Measurements from ENCODE around the gene SPEN.

Gene SPEN

GRCh38 chr1:15963363-15963967 is 116.0 kb downstream of the SPEN start:
- ChIA-PET CTCF (interaction anchor here (0.5 kb wide), 1 partner anchor 48 kb away, joined by 4 read pairs; no protein-coding TSS in a partner anchor), POLR2A (ENCODE audit: low non-redundant PET) (no interaction called here)
- no peak for TF ChIP-seq CTCF (conservative IDR thresholded peaks at IDR 0.05; ENCODE audit: low read depth)
- H3K27ac ChIP-seq = peak overlapping the region; percentile 71
- DNase-seq (ENCODE audit: low spot score) = no peak

DNA sequence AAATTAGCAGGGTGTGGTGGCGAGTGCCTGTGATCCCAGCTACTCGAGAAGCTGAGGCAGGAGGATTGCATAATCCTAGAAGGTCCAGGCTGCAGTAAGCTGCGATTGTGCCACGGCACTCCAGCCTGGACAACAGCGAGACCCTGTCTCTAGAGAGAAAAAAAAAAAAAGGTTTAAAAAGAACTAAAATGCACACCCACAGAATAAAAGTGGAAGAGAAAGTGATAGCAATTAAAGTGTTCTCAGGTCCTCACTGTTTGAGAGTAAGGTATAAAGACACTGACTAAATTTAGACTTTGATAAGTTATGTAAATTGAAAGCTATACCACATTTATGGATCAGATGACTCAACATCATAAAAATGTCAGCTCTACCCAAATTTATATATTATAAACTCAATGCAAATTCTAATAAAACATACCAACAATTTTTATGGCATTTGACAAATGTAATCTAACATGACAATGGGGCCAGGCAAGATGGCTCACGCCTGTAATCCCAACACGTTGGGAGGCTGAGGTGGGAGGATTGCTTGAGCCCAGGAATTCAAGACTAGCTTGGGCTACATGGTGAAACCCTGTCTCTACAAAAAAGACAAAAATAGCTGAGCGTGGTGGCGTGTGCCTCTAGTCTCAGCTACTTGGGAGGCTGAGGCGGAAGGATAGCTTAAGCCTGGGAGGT is 116.6 kb downstream of the SPEN start:
- DNase-seq (ENCODE audit: low spot score) = no peak
- ChIA-PET CTCF (interaction anchor here (0.5 kb wide), 1 partner anchor 48 kb away, joined by 4 read pairs; no protein-coding TSS in a partner anchor), POLR2A (ENCODE audit: low non-redundant PET) (no interaction called here)
- TF ChIP-seq CTCF (conservative IDR thresholded peaks at IDR 0.05; ENCODE audit: low read depth) = no peak
- peak overlapping the region; percentile 71 for H3K27ac ChIP-seq

GRCh38 chr1:15965228-15965767 is 117.8 kb downstream of the SPEN start:
- H3K27ac ChIP-seq = no peak overlapping the region
- ChIA-PET CTCF (no interaction called here), POLR2A (ENCODE audit: low non-redundant PET) (no interaction called here)
- no peak for TF ChIP-seq CTCF (conservative IDR thresholded peaks at IDR 0.05; ENCODE audit: low read depth)
- DNase-seq (ENCODE audit: low spot score) = no peak

DNA sequence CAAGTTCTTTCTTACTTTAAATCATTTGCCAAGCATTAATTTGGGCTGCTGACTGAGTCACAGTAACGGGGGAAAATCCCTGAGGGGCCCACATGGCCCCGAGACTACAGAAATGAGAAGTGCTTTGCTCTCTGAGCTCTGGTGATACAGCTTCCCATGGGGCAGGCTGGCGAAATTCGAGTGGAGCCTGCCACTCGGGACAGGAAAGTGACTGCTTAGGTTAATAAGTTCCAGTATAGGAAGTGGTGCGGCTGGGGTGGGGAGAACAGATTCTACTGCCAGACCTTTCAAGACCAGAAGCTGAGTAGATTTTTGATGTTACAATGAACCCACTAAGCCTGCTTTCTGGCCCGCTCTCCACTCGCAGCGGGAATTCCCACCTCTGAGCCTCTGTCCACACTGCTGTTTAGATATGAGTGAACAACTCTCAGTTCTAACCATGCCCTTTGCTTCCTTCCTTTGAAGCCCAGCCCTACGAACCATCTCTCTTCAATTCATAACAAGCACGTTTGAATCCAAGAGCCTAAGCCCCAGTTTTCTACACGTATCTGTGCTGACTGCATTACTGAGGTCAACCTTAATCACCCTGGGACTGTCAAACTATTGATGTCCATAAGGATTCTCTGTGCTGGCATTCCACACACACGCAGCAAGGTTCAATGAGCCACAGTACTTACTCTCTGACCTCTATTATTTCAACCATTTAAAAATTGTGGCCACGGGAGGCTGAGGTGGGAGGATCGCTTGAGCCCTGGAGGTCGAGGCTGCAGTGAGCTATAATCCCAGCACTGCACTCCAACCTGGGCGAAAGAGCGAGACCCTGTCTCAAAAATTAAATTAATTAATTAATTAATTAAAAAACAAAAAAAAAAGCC is 118.8 kb downstream of the SPEN start:
- CTCF ChIA-PET = interaction anchor here (0.6 kb wide), 1 partner anchor 111 kb away, joined by 3 read pairs; no protein-coding TSS in a partner anchor
- no peak for TF ChIP-seq CTCF (conservative IDR thresholded peaks at IDR 0.05; ENCODE audit: low read depth)
- DNase-seq (ENCODE audit: low spot score) = no peak
- peak overlapping the region; percentile 51 for H3K27ac ChIP-seq
- POLR2A ChIA-PET (ENCODE audit: low non-redundant PET) = no interaction called here

DNA sequence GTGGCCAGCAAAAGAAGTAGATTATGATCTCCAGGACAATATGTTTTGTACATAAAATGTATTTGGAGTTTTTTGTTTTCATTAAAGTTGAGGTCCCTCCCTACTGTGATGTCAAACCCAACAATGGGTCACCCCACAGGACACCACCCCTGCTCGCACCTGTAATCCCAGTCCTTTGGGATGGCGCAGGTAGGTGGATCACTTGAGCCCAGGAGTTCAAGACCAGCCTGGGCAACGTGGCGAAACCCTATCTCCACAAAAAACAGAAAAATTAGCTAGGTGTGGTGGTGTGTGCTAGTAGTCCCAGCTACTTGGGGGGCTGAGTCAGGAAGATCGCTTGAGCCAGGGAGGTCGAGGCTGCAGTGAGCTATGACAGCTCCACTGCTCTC is 119.4 kb downstream of the SPEN start:
- TF ChIP-seq CTCF (conservative IDR thresholded peaks at IDR 0.05; ENCODE audit: low read depth) = no peak
- H3K27ac ChIP-seq = no peak overlapping the region
- CTCF ChIA-PET = interaction anchor here (0.6 kb wide), 1 partner anchor 111 kb away, joined by 3 read pairs; no protein-coding TSS in a partner anchor
- POLR2A ChIA-PET (ENCODE audit: low non-redundant PET) = no interaction called here
- DNase-seq (ENCODE audit: low spot score) = no peak

GRCh38 chr1:15968172-15968571 is 120.7 kb downstream of the SPEN start:
- CTCF ChIA-PET = interaction anchor here (1.2 kb wide), 1 partner anchor 10 kb away, joined by 3 read pairs; no protein-coding TSS in a partner anchor
- DNase-seq (ENCODE audit: low spot score) = no peak
- H3K27ac ChIP-seq = no peak overlapping the region
- POLR2A ChIA-PET (ENCODE audit: low non-redundant PET) = no interaction called here
- no peak for TF ChIP-seq CTCF (conservative IDR thresholded peaks at IDR 0.05; ENCODE audit: low read depth)

Measured in RWPE1 (cell line).